K562 (cell line): Measurements from ENCODE around the gene DESI2. TPM values are rescaled to one million over a fixed set of nuclear protein-coding genes. Genes with fewer than 3 reads are reported as not detected.

Source experiments
- ATAC-seq: fragments of 200-7000 bp; cut with Tn5 transposase; 3 replicates; pipeline ENCODE4 v1.9.1; 2020; ENCODE audit warnings: moderate library complexity
- BruUV-seq: library from RNA; stranded (reverse); fragments of 400-500 nt; replicated peaks from 2 replicates; lab custom pipeline; 2021; lab: Mats Ljungman, UMichigan
- CTCF ChIA-PET: fragments of 300-600 bp; formaldehyde crosslinking; extraction: SDS; loops from one replicate; lab custom pipeline; 2021; ENCODE audit warnings: low intra/inter-chr PET ratio; lab: Yijun Ruan, JAX
- POLR2A ChIA-PET: fragments of 300-600, 350-650 bp; sonication (Branson Sonifier 250); formaldehyde crosslinking; extraction: SDS; loops from one replicate; lab custom pipeline; 2021; ENCODE audit warnings: antibody characterized with exemption, inconsistent platforms; lab: Yijun Ruan, JAX
- DNase-seq, 4 experiments: peaks; one replicate each; pipeline versions ENCODE4 v3.0.0 to v3.0.0-alpha.2; 2011 to 2018; ENCODE audit warnings: low spot score in 3 of 4, mixed read lengths in 3 of 4; ENCODE audit errors: extremely low read depth in 1 of 4
- FAIRE-seq: peaks from 2 replicates; lab custom pipeline; 2011; peaks lifted over from hg19 to GRCh38; lab: Jason Lieb, UNC
- H2AFZ ChIP-seq: 2 replicates; pipeline ENCODE4 v1.6.0; 2011; ENCODE audit warnings: low read depth, low read length, control low read depth, inconsistent platforms
- H3K27ac ChIP-seq: fragments of 200-600 bp; 3 replicates; pipeline ENCODE4 v1.8.0; 2011; ENCODE audit warnings: low read depth, mild to moderate bottlenecking, control low read depth, inconsistent platforms, low read length, moderate library complexity, mixed read lengths; ENCODE audit errors: extremely low read depth
- H3K27me3 ChIP-seq, 2 experiments: fragments of 300-600 bp in 1 of 2; 2 replicates in 1 of 2; 3 replicates in 1 of 2; pipeline versions ENCODE4 v1.6.0 to v1.8.0; 2011; ENCODE audit warnings: inconsistent platforms in 2 of 2, low read length in 2 of 2, mild to moderate bottlenecking in 1 of 2, mixed read lengths in 1 of 2, moderate library complexity in 1 of 2; ENCODE audit not compliant: control insufficient read depth in 2 of 2, insufficient read depth in 2 of 2
- H3K36me3 ChIP-seq: fragments of 300-600 bp; 3 replicates; pipeline ENCODE4 v1.8.0; 2011; ENCODE audit warnings: mild to moderate bottlenecking, low read length, inconsistent platforms; ENCODE audit not compliant: control insufficient read depth, insufficient read depth
- H3K4me1 ChIP-seq, 2 experiments: fragments of 200-600 bp in 1 of 2; replicated peaks in 1 of 2; 2 replicates in 1 of 2; 3 replicates in 1 of 2; pipeline versions ENCODE4 v1.5.1 to v1.8.0; 2011; ENCODE audit warnings: inconsistent platforms in 2 of 2, low read length in 2 of 2, mild to moderate bottlenecking in 1 of 2, mixed read lengths in 1 of 2, moderate library complexity in 1 of 2; ENCODE audit not compliant: control insufficient read depth in 2 of 2, insufficient read depth in 2 of 2
- H3K4me2 ChIP-seq: 2 replicates; pipeline ENCODE4 v1.6.1; 2011; ENCODE audit warnings: low read length, control low read depth, inconsistent platforms, mixed read lengths; ENCODE audit not compliant: insufficient read depth
- H3K4me3 ChIP-seq: fragments of 200-600 bp; sonication (generic), shearing (Covaris generic); 2 replicates; pipeline ENCODE4 v1.5.1; 2016; ENCODE audit warnings: control low read depth, inconsistent platforms
- H3K79me2 ChIP-seq: fragments of 200-600 bp; 3 replicates; pipeline ENCODE4 v1.8.0; 2011; ENCODE audit warnings: low read length, inconsistent platforms; ENCODE audit not compliant: control insufficient read depth, insufficient read depth
- H3K9ac ChIP-seq, 2 experiments: 2 replicates each; pipeline versions ENCODE4 v1.6.0 to v1.6.1; 2011; ENCODE audit warnings: low read depth in 2 of 2, low read length in 2 of 2, control low read depth in 1 of 2, inconsistent platforms in 1 of 2, mild to moderate bottlenecking in 1 of 2, mixed read lengths in 1 of 2; ENCODE audit not compliant: insufficient read depth in 1 of 2
- H3K9me1 ChIP-seq: one replicate; pipeline ENCODE4 v1.6.0; 2011; ENCODE audit warnings: inconsistent platforms, mild to moderate bottlenecking, low read length, moderate library complexity; ENCODE audit not compliant: control insufficient read depth, insufficient read depth
- H3K9me3 ChIP-seq: replicated peaks from 2 replicates; pipeline ENCODE4 v1.5.1; 2011; ENCODE audit warnings: low read depth, low read length, inconsistent platforms; ENCODE audit not compliant: control insufficient read depth, insufficient read depth
- H4K20me1 ChIP-seq: replicated peaks from 2 replicates; pipeline ENCODE4 v1.6.1; 2011; ENCODE audit warnings: low read length, inconsistent platforms, mixed read lengths; ENCODE audit not compliant: control insufficient read depth, insufficient read depth
- ARID3A ChIP-seq: IDR thresholded peaks from 2 replicates; pipeline ENCODE4 v1.6.1; 2012; ENCODE audit warnings: low read depth, low read length, improper control_type of control experiment, borderline replicate concordance
- CBX1 ChIP-seq: sonication (generic); IDR thresholded peaks from 2 replicates; pipeline ENCODE4 v1.6.1; 2016; ENCODE audit warnings: antibody characterized with exemption, low read depth, mild to moderate bottlenecking
- CBX8 ChIP-seq: fragments of 200-600 bp; sonication (generic); IDR thresholded peaks from 2 replicates; pipeline ENCODE4 v1.6.1; 2012; ENCODE audit warnings: borderline replicate concordance, mixed run types, low read depth, mild to moderate bottlenecking, moderate library complexity, mixed read lengths, low read length, control low read depth, inconsistent platforms; ENCODE audit not compliant: poor library complexity, severe bottlenecking; ENCODE audit errors: extremely low read depth
- CGGBP1 ChIP-seq: fragments of 250-450 bp; sonication (Bioruptor Pico); IDR thresholded peaks from 2 replicates; pipeline ENCODE4 v1.9.0; 2021; ENCODE audit warnings: mild to moderate bottlenecking
- CHCHD3 ChIP-seq: fragments of 250-450 bp; sonication (Bioruptor Pico); IDR thresholded peaks from 2 replicates; pipeline ENCODE4 v2.1.2; 2022; ENCODE audit warnings: mild to moderate bottlenecking
- CREB3 ChIP-seq: fragments of 450-650 bp; conservative IDR thresholded peaks from 2 replicates; pipeline ENCODE4 v1.6.1; 2016; ENCODE audit warnings: missing genetic modification characterization, low read depth, mild to moderate bottlenecking, missing compliant biosample characterization, moderate library complexity
- EGR1 ChIP-seq: fragments of 450-650 bp; conservative IDR thresholded peaks from 2 replicates; pipeline ENCODE4 v1.6.1; 2017; ENCODE audit warnings: mild to moderate bottlenecking
- ELF2 ChIP-seq: fragments of 250-450 bp; sonication (Bioruptor Pico); IDR thresholded peaks from 2 replicates; pipeline ENCODE4 v1.5.0; 2021; ENCODE audit warnings: mild to moderate bottlenecking
- GATA2 ChIP-seq: sonication (generic); formaldehyde crosslinking; IDR thresholded peaks from 2 replicates; pipeline ENCODE4 v1.4.0; 2020; ENCODE audit warnings: mild to moderate bottlenecking, missing genetic modification reagents
- HNRNPK ChIP-seq: fragments of 200-400 bp; formaldehyde crosslinking; IDR thresholded peaks from one replicate; pipeline ENCODE4 v1.6.1; 2018; ENCODE audit warnings: mild to moderate bottlenecking, low read depth, low read length; ENCODE audit not compliant: poor library complexity, severe bottlenecking
- KLF1 ChIP-seq: fragments of 450-650 bp; IDR thresholded peaks from 2 replicates; pipeline ENCODE4 v1.6.1; 2016; ENCODE audit warnings: missing genetic modification characterization, missing compliant biosample characterization
- PBX2 ChIP-seq, 2 experiments: IDR thresholded peaks in 1 of 2; conservative IDR thresholded peaks in 1 of 2; 2 replicates each; pipeline ENCODE4 v1.6.1; 2016; ENCODE audit warnings: low read depth in 2 of 2, mild to moderate bottlenecking in 1 of 2, missing compliant biosample characterization in 1 of 2, missing genetic modification characterization in 1 of 2, moderate library complexity in 1 of 2
- SP1 ChIP-seq: sonication (generic); formaldehyde crosslinking; IDR thresholded peaks from 2 replicates; pipeline ENCODE4 v1.8.1; 2022; ENCODE audit warnings: mild to moderate bottlenecking, missing genetic modification reagents
- ZNF280B ChIP-seq: fragments of 250-450 bp; sonication (Bioruptor Pico); IDR thresholded peaks from 2 replicates; pipeline ENCODE4 v1.5.1; 2021; ENCODE audit warnings: mild to moderate bottlenecking
- WGBS: fragments of 100-300 bp; shearing (Covaris generic); methylation state at CpG from one replicate; pipeline ENCODE4 v1.1.6; 2016; ENCODE audit warnings: low coverage, mixed read lengths; ENCODE audit not compliant: insufficient coverage; ENCODE audit errors: missing lambda C conversion rate; 5-methylcytosine and 5-hydroxymethylcytosine counted together
- in situ Hi-C: fragments of 300-500 bp; cut with MboI; formaldehyde crosslinking; loops from 4 replicates; pipeline ENCODE4 v1.15.0; 2018; ENCODE audit warnings: inconsistent platforms, mixed read lengths
- intact Hi-C: fragments of 100-400 bp; cut with micrococcal nuclease; formaldehyde crosslinking; loops from 2 replicates; pipeline ENCODE4 v1.14.2; 2022
- polyA plus RNA-seq, 8 experiments: library from polyadenylated mRNA; depleted of rRNA in 4 of 8; stranded (reverse) in 5 of 8; unstranded in 3 of 8; fragments of >200 nt; fragmentation: Nextera tagmentation in 2 of 8; fragmentation: Illumina TruSeq in 1 of 8; extraction: Ambion mirVana in 2 of 8; extraction: Trizol in 1 of 8; gene quantifications; 2 replicates each; pipeline versions ENCODE4 v1.2.1 to v1.2.3, GENCODE V29; 2011 to 2014; ENCODE audit warnings: inconsistent platforms in 1 of 8, missing spikeins in 1 of 8
- total RNA-seq, 7 experiments: library from RNA; depleted of rRNA in 6 of 7; stranded (reverse); fragments of >200 nt in 6 of 7; fragmentation: Illumina TruSeq in 2 of 7; extraction: Trizol in 2 of 7; gene quantifications; 2 replicates each; pipeline versions ENCODE4 v1.2.1 to v1.2.3, GENCODE V29; 2011 to 2021; ENCODE audit warnings: low replicate concordance in 1 of 7

Gene DESI2
- total and polyA plus RNA-seq, 9 of the 15 experiments (the other 6 are each of a cell fraction or from before 2014, with no cell fraction given) = 17.4 to 59.4 (median 38.4) TPM

- ChIA-PET CTCF (no interaction called here), POLR2A (no interaction called here)
- Histone ChIP-seq H3K79me2 (no peaks in the 10 kb centered on the region), H3K4me3 (no peak overlapping the region), H3K27ac (no peak overlapping the region), H4K20me1 (no peaks in the 10 kb centered on the region), H3K9me1 (no peaks in the 10 kb centered on the region), H3K4me1 (no peaks in the 10 kb centered on the region), H3K9me3 (peaks cover 6% of the 10 kb centered on the region; the same call in 1 of the 2 replicates), H3K4me2 (no peak overlapping the region), H3K36me3 (no peaks in the 10 kb centered on the region), H2AFZ (no peak overlapping the region), H3K27me3 (peaks cover 30 to 55% of the 10 kb centered on the region in 2 experiments; a peak in 4 of 5 replicates), H3K9ac (no peak overlapping the region)
- in situ Hi-C loops = no loop called here
- BruUV-seq = no TSS peak
- intact Hi-C loops = no loop called here
- 3% methylated on average over 10 of the region's 10 CpGs for WGBS
- FAIRE-seq = no peak
- no peak for DNase-seq
- no peak for ATAC-seq
- TF ChIP-seq CBX8 (no peak), ZNF280B (CRISPR knock-in tag) (no peak), KLF1 (tag) (no peak), HNRNPK (no peak), CHCHD3 (CRISPR knock-in tag) (no peak), ARID3A (no peak), GATA2 (CRISPR knock-in tag) (no peak), PBX2 (CRISPR knock-in tag; IDR thresholded peaks at IDR 0.05; ENCODE audit: low read depth) (no peak), PBX2 (tag; conservative IDR thresholded peaks at IDR 0.05; ENCODE audit: low read depth) (no peak), CREB3 (tag) (no peak), CBX1 (no peak), SP1 (CRISPR knock-in tag) (no peak), CGGBP1 (CRISPR knock-in tag) (no peak), EGR1 (no peak), ELF2 (CRISPR knock-in tag) (no peak)
Observed at GRCh38 chr1:244735876-244736561, 83.1 kb downstream of the DESI2 start.
